HG03460 (cell line): ENCODE results near the gene OR7G1.
"Not testable (repeated sequence)": the region's sequence is repeated elsewhere in the genome, so short reads cannot be mapped to it uniquely, and the experiment has no call there.

Source experiments
- ATAC-seq: cut with Tn5 transposase; IDR thresholded peaks from one replicate; pipeline ENCODE4 v1.9.1; 2021; ENCODE audit not compliant: unreplicated experiment

Gene OR7G1

GRCh38 chr19:9078651-9079050 is 36.9 kb downstream of the OR7G1 start:
- no peak for ATAC-seq

- no peak for ATAC-seq
Observed at GRCh38 chr19:9076901-9077300, 38.7 kb downstream of the OR7G1 start.

GRCh38 chr19:9075064-9075949 is 40.3 kb downstream of the OR7G1 start:
- no peak for ATAC-seq

GRCh38 chr19:9073806-9074205 is 41.8 kb downstream of the OR7G1 start:
- no peak for ATAC-seq

DNA sequence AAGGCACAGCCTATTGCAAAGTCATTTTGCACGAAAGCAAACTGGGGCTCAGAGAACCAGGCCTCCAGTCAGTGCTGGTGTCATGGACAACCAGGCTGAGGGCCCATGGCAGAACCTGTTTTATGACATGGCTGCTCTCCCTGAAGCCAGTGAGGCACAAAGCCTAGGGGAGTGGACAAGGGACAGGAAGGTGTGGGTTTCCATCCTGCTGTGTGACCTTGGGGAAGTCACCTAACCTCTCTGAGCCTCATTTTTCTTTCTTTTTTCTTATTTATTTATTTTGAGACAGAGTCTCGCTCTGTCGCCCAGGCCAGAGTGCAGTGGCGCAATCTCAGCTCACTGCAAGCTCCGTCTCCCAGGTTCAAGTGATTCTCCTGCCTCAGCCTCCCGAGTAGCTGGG is 43.8 kb downstream of the OR7G1 start:
- not testable (repeated sequence) for ATAC-seq

DNA sequence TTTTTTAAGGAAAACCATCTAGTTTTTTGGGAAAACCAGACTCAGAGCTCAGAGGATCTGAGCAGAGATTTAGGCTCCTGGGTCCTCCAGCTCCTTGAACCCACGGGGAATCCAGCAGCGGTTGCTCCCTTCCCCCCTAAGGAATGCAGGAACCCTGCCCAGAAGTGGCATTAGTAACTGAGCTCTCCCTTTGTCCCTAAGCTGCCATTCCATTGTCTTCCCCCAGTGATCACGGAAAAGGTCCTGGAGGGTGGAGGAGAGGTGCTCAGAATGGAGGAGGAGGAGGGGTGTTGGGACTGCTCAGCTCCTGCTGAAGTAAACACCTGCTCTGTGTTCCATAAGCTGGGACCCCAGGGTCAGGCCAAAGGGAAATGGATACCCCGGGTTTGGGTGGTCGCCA is 45.5 kb downstream of the OR7G1 start:
- ATAC-seq, result no peak

GRCh38 chr19:9065457-9066014 is 50.0 kb downstream of the OR7G1 start:
- ATAC-seq, result no peak
